GM21723 (cell line): ENCODE measurements around the gene HOXC11.

Experiments
- ATAC-seq: cut with Tn5 transposase; IDR thresholded peaks from one replicate; pipeline ENCODE4 v1.9.1; 2021; ENCODE audit warnings: mild to moderate bottlenecking, moderate library complexity; ENCODE audit not compliant: unreplicated experiment

The HOXC11 gene

DNA sequence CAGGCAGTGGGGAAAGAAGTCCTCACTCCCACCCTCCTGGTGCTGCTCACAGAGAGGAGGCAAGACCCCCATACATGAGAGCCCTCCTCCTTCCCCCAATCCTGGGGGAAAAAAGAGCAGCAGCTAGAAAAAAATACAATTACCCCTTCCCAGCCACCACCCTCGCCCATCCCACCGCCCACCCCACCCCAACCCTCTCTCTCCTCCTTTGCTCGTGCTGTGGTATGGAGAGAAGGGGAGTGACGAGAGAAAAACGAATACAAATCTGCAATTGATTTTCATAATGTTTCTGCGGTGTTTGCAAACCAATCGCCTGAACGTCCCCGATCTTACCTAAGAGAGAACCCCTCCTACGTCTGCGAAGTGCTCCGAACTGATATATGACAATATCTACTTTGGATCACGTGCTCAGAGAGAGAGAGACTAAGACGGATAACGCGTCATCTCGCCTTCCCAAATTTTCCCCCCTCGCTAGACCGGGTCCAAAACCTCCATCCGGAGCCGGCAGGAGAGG lies at the start of gene HOXC11:
TSS of gene HOXC11 (plus strand) at position 405 of the 514 bp plus-strand sequence. CDS start 116 bp downstream, outside the sequence.
- ATAC-seq: no peak

- ATAC-seq: no peak
Measured at GRCh38 chr12:53924521-53925405, 48.2 kb upstream of the HOXC11 start.

GRCh38 chr12:53927220-53928029 lies 45.5 kb upstream of the HOXC11 start:
- ATAC-seq: no peak

- no peak for ATAC-seq
Measured at GRCh38 chr12:53928054-53928835, 44.7 kb upstream of the HOXC11 start.

- ATAC-seq: no peak
Measured at GRCh38 chr12:53929527-53929926, 43.4 kb upstream of the HOXC11 start.

DNA sequence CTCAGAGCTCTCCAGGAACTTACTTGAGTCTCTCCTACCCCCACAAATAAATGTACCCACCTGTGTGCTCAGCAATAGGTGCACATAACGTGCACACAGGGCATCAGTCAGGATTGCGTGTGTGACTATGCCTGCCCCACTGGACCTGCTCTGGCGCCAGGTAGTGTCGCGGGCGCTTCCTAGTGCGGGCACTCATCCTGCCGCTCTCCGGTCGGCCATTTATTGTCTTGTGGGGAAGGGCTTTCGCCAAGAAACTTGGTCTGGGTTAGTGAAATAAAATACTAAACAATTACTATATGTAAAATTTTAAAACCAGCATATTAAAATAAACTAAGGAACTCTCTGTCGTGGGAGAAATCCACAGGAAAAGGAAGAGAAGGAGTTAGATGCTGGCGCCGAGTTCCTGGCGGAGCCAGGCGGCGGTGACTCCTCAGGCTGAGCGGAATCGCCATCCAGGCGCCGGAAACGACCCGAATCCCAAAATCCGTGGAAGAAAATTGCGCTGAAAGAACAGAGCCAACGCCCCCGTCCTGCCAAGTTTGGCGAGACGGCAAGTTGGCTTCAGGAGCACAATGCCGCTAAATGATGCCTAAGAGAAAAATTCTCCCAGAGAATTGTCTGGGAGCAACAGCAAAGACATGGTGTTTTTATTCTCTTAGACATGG lies 42.2 kb upstream of the HOXC11 start:
- no peak for ATAC-seq

- no peak for ATAC-seq
Measured at GRCh38 chr12:53931844-53932581, 40.9 kb upstream of the HOXC11 start.

GRCh38 chr12:53932915-53933314 lies 40.0 kb upstream of the HOXC11 start:
- ATAC-seq: no peak

DNA sequence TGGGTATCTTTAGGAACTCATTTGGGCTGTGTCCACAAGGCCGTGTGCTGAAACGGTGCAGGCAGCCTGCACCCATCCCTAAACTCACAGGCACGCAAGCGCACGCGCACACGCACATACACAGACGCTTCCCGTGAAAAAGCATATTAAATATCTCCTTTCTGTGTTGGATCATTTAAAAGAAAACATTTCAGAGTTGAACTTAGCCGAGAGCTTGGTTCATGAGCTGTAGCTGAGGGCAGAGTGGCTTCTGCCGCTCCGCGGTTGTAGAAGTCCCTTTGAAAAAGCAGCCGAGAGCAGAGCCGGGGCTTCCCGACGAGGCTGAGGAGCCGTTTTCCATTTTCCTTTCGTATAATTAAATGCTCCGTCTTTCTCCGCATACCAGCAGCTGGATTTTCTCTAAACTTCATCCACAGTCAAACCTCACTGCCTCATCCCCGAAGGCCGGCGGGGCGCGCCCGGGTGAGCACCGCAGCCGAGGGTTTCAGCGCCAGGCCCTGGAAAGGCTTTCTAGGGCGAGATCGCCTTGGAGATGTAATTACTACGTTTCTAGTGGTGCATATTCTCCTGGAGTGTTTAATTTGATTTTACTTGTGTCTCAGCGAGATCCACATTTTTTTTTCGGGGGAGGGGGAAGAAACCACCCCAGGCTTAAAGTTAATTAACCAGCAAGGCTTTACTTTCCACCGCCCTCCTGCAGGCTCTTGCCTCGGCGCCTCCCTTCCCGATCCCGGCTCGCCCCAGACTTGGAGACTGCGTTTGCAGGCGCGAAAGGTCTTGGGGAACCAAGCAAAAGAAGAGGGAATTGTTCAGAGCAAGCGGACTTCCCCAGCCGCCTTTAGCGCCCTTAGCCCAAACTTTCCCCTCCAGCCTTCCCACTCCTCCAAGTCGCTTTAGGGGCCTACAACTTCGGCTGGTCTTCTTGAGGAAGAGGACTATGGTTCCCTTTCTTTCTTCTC lies 37.3 kb upstream of the HOXC11 start:
- no peak for ATAC-seq

DNA sequence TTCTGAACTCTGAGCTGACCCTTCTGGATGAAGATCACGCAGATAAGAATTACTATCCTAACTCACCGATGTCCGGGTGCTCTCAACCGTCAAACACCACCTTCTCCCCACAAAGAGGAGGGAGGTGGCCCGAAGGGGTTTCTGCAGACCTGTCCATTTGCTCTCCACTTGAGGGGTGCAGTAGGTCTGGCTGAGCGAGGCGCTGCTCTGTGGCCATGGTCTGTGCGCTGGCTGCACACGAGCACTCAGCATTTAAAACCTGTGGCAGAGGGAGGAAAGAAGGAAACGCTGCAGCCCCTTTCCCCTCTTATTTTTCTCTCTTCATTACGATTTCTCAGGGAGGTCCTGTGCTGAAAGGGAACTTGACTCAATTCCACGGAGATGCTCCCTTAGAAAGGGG lies 35.8 kb upstream of the HOXC11 start:
- ATAC-seq: no peak

GRCh38 chr12:53937596-53938325 lies 35.2 kb upstream of the HOXC11 start:
- ATAC-seq: no peak

GRCh38 chr12:53938326-53939140 lies 34.4 kb upstream of the HOXC11 start, which contains the start of gene HOXC13:
HOXC13 (plus strand) TSS chr12:53938831; CDS start chr12:53938907, 76 bp downstream.
- no peak for ATAC-seq

DNA sequence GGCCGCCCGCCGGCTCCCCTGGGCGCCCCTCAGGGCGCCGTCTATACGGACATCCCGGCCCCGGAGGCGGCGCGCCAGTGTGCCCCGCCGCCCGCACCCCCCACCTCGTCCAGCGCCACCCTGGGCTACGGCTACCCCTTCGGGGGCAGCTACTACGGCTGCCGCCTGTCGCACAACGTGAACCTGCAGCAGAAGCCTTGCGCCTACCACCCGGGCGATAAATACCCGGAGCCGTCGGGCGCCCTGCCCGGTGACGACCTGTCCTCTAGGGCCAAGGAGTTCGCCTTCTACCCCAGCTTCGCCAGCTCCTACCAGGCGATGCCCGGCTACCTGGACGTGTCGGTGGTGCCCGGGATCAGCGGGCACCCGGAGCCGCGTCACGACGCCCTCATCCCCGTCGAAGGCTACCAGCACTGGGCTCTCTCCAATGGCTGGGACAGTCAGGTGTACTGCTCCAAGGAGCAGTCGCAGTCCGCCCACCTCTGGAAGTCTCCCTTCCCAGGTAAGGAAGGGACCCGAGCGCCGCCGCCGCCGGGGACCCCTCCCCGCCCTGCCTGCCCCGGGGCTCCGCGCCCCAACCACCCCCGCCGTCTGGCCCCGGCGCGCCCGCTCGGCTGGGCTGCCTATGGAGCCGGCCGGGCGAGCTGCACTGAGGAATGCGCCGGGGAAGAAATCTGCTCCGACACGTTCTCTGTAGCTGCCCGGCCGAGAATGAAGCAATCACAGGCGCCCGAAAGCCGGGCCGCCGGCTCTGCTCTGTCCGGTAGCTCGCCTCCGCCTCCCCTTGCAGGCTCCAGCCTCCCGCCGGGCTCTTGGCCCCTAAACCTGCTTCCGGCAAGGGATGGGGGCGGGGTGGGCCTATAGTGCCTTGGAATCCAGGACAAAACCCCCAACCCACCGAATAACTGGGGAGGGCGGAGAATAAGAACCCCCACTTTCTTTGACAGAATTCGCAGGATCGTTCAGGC lies 33.5 kb upstream of the HOXC11 start:
- no peak for ATAC-seq

DNA sequence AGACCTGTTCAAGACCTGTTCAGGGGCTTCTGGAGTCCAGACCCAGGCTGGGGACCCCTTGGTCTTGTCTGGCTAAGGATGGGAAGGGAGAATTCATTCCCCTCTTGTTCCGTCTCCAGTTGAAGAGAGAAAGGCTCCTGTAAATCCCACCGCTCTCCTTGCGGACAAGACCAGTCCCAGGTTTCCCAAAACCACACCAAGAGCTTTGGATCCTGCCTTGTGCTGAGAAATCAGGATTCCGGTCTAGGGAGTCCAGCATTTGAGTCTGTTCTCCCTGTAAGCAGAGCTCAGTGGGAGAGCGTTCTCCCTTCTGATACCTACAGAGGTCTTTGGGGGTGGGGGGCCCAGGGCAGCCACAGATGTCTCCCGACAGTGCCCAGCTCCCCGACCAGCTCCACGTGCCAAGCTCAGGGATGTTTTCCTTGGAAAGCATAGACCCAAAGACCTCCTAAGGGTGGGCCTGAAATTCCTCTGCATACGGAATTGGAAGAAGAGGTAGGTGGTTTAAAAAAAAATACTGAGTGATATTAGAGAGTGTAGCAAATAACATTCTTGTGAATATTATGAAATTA lies 32.4 kb upstream of the HOXC11 start:
- no peak for ATAC-seq

DNA sequence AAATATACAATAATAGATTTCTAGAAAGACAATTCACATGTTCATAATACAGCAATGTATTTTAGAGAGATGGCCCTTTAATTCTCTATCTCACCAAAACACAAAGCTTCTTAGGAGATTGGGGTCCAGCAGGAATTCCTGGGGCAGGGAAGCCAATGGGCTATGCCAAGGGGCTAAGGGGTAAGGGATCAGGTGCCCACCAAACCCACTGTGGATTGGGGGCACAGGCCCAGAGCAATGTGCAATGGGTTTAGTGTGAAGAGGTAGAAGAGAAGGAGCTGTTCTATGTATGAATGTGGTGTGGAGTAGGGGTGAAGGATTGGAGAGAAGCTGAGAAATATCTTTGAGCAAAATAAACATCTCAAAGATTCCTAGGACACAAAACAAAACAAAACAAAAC lies 31.7 kb upstream of the HOXC11 start:
- ATAC-seq: no peak
